A673 (cell line): Measurements from ENCODE around the gene ZNF576. TPM values are rescaled to one million over a fixed set of nuclear protein-coding genes. Genes with fewer than 3 reads are reported as not detected.

ENCODE experiments used
- BruUV-seq: library from RNA; stranded (reverse); fragments of 400-500 nt; replicated peaks from 2 replicates; lab custom pipeline; 2021; lab: Mats Ljungman, UMichigan
- CTCF ChIA-PET: fragments of 300-600 bp; sonication (Branson Sonifier 250); formaldehyde crosslinking; loops from one replicate; lab custom pipeline; 2022; ENCODE audit warnings: antibody characterized with exemption; lab: Charles Lee
- POLR2A ChIA-PET: fragments of 300-600 bp; sonication (Branson Sonifier 250); formaldehyde crosslinking; loops from one replicate; lab custom pipeline; 2022; ENCODE audit warnings: antibody characterized with exemption; ENCODE audit not compliant: low non-redundant PET; lab: Charles Lee
- DNase-seq: peaks from one replicate; pipeline ENCODE4 v3.0.0-alpha.2; 2015; ENCODE audit warnings: low spot score
- H3K27ac ChIP-seq: fragments of 200-600 bp; sonication (generic); 2 replicates; pipeline ENCODE4 v1.5.1; 2016; ENCODE audit warnings: mixed run types, low read depth, mild to moderate bottlenecking, mixed read lengths, antibody characterized with exemption, low read length; ENCODE audit not compliant: poor library complexity, severe bottlenecking
- H3K27me3 ChIP-seq: fragments of 200-600 bp; sonication (generic); replicated peaks from 2 replicates; pipeline ENCODE4 v1.6.1; 2017; ENCODE audit warnings: mixed run types, low read depth, mild to moderate bottlenecking, mixed read lengths, antibody characterized with exemption, low read length; ENCODE audit not compliant: insufficient read depth, poor library complexity
- H3K36me3 ChIP-seq: fragments of 200-600 bp; sonication (generic); 2 replicates; pipeline ENCODE4 v1.6.1; 2016; ENCODE audit warnings: mixed run types, mild to moderate bottlenecking, mixed read lengths, antibody characterized with exemption, low read length; ENCODE audit not compliant: insufficient read depth, poor library complexity, severe bottlenecking
- H3K4me1 ChIP-seq: fragments of 200-600 bp; sonication (generic); 2 replicates; pipeline ENCODE4 v1.6.1; 2017; ENCODE audit warnings: mixed run types, mild to moderate bottlenecking, mixed read lengths, antibody characterized with exemption, low read length; ENCODE audit not compliant: insufficient read depth, poor library complexity, severe bottlenecking
- H3K4me3 ChIP-seq: fragments of 200-600 bp; sonication (generic); 2 replicates; pipeline ENCODE4 v1.5.1; 2016; ENCODE audit warnings: low read depth, mixed run types, mild to moderate bottlenecking, mixed read lengths, low read length; ENCODE audit not compliant: poor library complexity, severe bottlenecking
- H3K9me3 ChIP-seq: fragments of 200-600 bp; sonication (generic); 2 replicates; pipeline ENCODE4 v1.6.1; 2016; ENCODE audit warnings: mixed run types, low read depth, mild to moderate bottlenecking, mixed read lengths, antibody characterized with exemption, low read length; ENCODE audit not compliant: poor library complexity, severe bottlenecking
- CTCF ChIP-seq: fragments of 300-800, 200-600 bp; sonication (generic); conservative IDR thresholded peaks from 2 replicates; pipeline ENCODE4 v1.5.1; 2017; ENCODE audit warnings: low read depth, mild to moderate bottlenecking, antibody characterized with exemption, low read length, moderate library complexity, mixed read lengths
- EZH2 ChIP-seq: fragments of 200-600 bp; sonication (generic); IDR thresholded peaks from 2 replicates; pipeline ENCODE4 v1.6.1; 2017; ENCODE audit warnings: borderline replicate concordance, low read depth, mild to moderate bottlenecking, mixed read lengths, antibody characterized with exemption, low read length; ENCODE audit not compliant: poor library complexity, severe bottlenecking
- intact Hi-C: fragments of 100-400 bp; cut with micrococcal nuclease; formaldehyde crosslinking; loops from one replicate; pipeline ENCODE4 v1.10.0; 2022; ENCODE audit not compliant: unreplicated experiment
- total RNA-seq: library from RNA; stranded (reverse); gene quantifications from 2 replicates; pipeline ENCODE4 v1.2.3, GENCODE V29; 2021

Gene ZNF576
- total RNA-seq, 1 experiment from 2014 or later = 20.3 TPM

GRCh38 chr19:43574424-43575155 is 21.8 kb upstream of the ZNF576 start:
- BruUV-seq = TSS peak; percentile 15
- no peak for TF ChIP-seq EZH2
- Histone ChIP-seq H3K9me3 (no peaks in the 10 kb centered on the region), H3K27me3 (no peaks in the 10 kb centered on the region), H3K4me3 (peak overlapping the region; percentile 94), H3K27ac (peak overlapping the region; percentile 94), H3K36me3 (peaks cover 4% of the 10 kb centered on the region), H3K4me1 (peaks cover 16% of the 10 kb centered on the region)
- ChIA-PET CTCF (interaction anchor here (1.2 kb wide), 1 partner anchor 19 kb away, joined by 5 read pairs; no protein-coding TSS in a partner anchor), POLR2A (no interaction called here)
- intact Hi-C loops = loop anchor here (1.0 kb wide), 1 partner anchor 22 kb away; the partner anchor contains the start of genes IRGQ and ZNF576
- DNase-seq = peak; percentile 33

GRCh38 chr19:43575156-43575950 is 21.0 kb upstream of the ZNF576 start, which contains the start of the genes PINLYP and XRCC1:
PINLYP (plus strand) TSS chr19:43575801; CDS start chr19:43577192, 1,391 bp downstream.
XRCC1 (minus strand) TSS chr19:43575527; CDS start chr19:43575458, 69 bp downstream.
- Histone ChIP-seq H3K9me3 (no peaks in the 10 kb centered on the region), H3K36me3 (peaks cover 4% of the 10 kb centered on the region), H3K27me3 (no peaks in the 10 kb centered on the region), H3K4me1 (peaks cover 16% of the 10 kb centered on the region), H3K27ac (peak within 1 kb of the TSS; percentile 94), H3K4me3 (peak within 1 kb of the TSS; percentile 94)
- peak; percentile 99 for DNase-seq
- TF ChIP-seq EZH2 (no peak), CTCF (no peak)
- ChIA-PET POLR2A (no interaction called here), CTCF (interaction anchor here (1.2 kb wide), 1 partner anchor 20 kb away, joined by 5 read pairs; no protein-coding TSS in a partner anchor)
- no TSS peak for BruUV-seq
- intact Hi-C loops = loop anchor here (1.0 kb wide), 1 partner anchor 21 kb away; the partner anchor contains the start of genes IRGQ and ZNF576

GRCh38 chr19:43575955-43576878 is 20.2 kb upstream of the ZNF576 start:
- intact Hi-C loops = loop anchor here (1.0 kb wide), 1 partner anchor 20 kb away; the partner anchor contains the start of genes IRGQ and ZNF576
- CTCF ChIA-PET = no interaction called here
- no peaks in the 10 kb centered on the region for H3K27me3 ChIP-seq
- no TSS peak for BruUV-seq
- peak overlapping the region; percentile 94 for H3K4me3 ChIP-seq
- H3K36me3 ChIP-seq = peaks cover 4% of the 10 kb centered on the region
- POLR2A ChIA-PET = no interaction called here
- no peak for TF ChIP-seq CTCF
- no peak for TF ChIP-seq EZH2
- peaks cover 20% of the 10 kb centered on the region for H3K4me1 ChIP-seq
- peak overlapping the region; percentile 94 for H3K27ac ChIP-seq
- DNase-seq = no peak
- H3K9me3 ChIP-seq = no peaks in the 10 kb centered on the region
